ENCODE measurements around the gene VPS51. TPM values are rescaled to one million over a fixed set of nuclear protein-coding genes. Genes with fewer than 3 reads are reported as not detected.

The VPS51 gene
- total and polyA plus RNA-seq, 9 of the 15 experiments (the other 6 are each of a cell fraction or from before 2014, with no cell fraction given) = 1.8 to 143 (median 46.8) TPM

GRCh38 chr11:65121865-65122696 lies 26.1 kb downstream of the VPS51 start, which contains the start of the genes FAU and MRPL49 (continued):
- peak; percentile 66 for TF ChIP-seq PRDM10 (IDR thresholded peaks at IDR 0.05; ENCODE audit: partially characterized antibody)
- TF ChIP-seq AFF1 (IDR thresholded peaks at IDR 0.05; ENCODE audit: low read depth in 1 of 2, partially characterized antibody in 2 of 2) = peak in 1 of 2 experiments; percentile 18
- TF ChIP-seq ETS2 (tag; IDR thresholded peaks at IDR 0.05; ENCODE audit: borderline replicate concordance, poor library complexity, severe bottlenecking) = no peak
- TF ChIP-seq STAT5A (IDR thresholded peaks at IDR 0.05; ENCODE audit: borderline replicate concordance, low read length) = no peak
- TF ChIP-seq IRF2 (CRISPR knock-in tag; IDR thresholded peaks at IDR 0.05) = no peak
- TF ChIP-seq MLLT1 (IDR thresholded peaks at IDR 0.05) = no peak; a peak in 2 of 4 replicates
- no peak for TF ChIP-seq FOXK1 (CRISPR knock-in tag; IDR thresholded peaks at IDR 0.05; ENCODE audit: borderline replicate concordance)
- no peak for TF ChIP-seq SP2 (IDR thresholded peaks at IDR 0.05; ENCODE audit: extremely low read depth, low read depth, low read length, poor library complexity, severe bottlenecking)
- TF ChIP-seq THAP12 (CRISPR knock-in tag; IDR thresholded peaks at IDR 0.05) = peak; percentile 81; the same call in 1 of the 2 replicates
- peak; percentile 78 for TF ChIP-seq CBX1 (IDR thresholded peaks at IDR 0.05; ENCODE audit: low read depth)
- peak; percentile 66; the same call in 1 of the 2 replicates for TF ChIP-seq RB1 (IDR thresholded peaks at IDR 0.05; ENCODE audit: low read depth)
- no peak for TF ChIP-seq CC2D1A (IDR thresholded peaks at IDR 0.05)
- no peak for TF ChIP-seq TRIM24 (IDR thresholded peaks at IDR 0.05)
- no peak for TF ChIP-seq EWSR1 (IDR thresholded peaks at IDR 0.05; ENCODE audit: borderline replicate concordance, low read depth, partially characterized antibody)
- TF ChIP-seq ZNF707 (CRISPR knock-in tag; conservative IDR thresholded peaks at IDR 0.05) = no peak

Data from K562 (cell line).